ENCODE measurements around the gene CRYBA2.

The CRYBA2 gene

GRCh38 chr2:218993345-218994315 is at the start of gene CRYBA2:
Gene CRYBA2, minus strand, starts transcription at chr2:218993422. Its CDS starts 246 bp downstream, at chr2:218993176.
- no peak for TF ChIP-seq CTCF (IDR thresholded peaks at IDR 0.05; ENCODE audit: borderline replicate concordance, insufficient read depth, low read depth, low read length)
- no peak within 1 kb of the TSS for H3K4me3 ChIP-seq (ENCODE audit: low read depth, low read length)

GRCh38 chr2:219042750-219043149 is 49.5 kb upstream of the CRYBA2 start:
- H3K4me3 ChIP-seq (ENCODE audit: low read depth, low read length), result no peak overlapping the region
- no peak for TF ChIP-seq CTCF (IDR thresholded peaks at IDR 0.05; ENCODE audit: borderline replicate concordance, insufficient read depth, low read depth, low read length)

GRCh38 chr2:219042157-219042556 is 48.9 kb upstream of the CRYBA2 start:
- H3K4me3 ChIP-seq (ENCODE audit: low read depth, low read length), result no peak overlapping the region
- no peak for TF ChIP-seq CTCF (IDR thresholded peaks at IDR 0.05; ENCODE audit: borderline replicate concordance, insufficient read depth, low read depth, low read length)

- no peak within 1 kb of the TSS for H3K4me3 ChIP-seq (ENCODE audit: low read depth, low read length)
- TF ChIP-seq CTCF (IDR thresholded peaks at IDR 0.05; ENCODE audit: borderline replicate concordance, insufficient read depth, low read depth, low read length), result no peak
These were observed 48.0 kb upstream of the CRYBA2 start, which contains the start of gene CFAP65 for GRCh38 chr2:219041252-219041651. Gene CFAP65, minus strand, starts transcription at chr2:219041516. Its CDS starts 2,468 bp downstream, at chr2:219039048.

- no peak for TF ChIP-seq CTCF (IDR thresholded peaks at IDR 0.05; ENCODE audit: borderline replicate concordance, insufficient read depth, low read depth, low read length)
- no peak overlapping the region for H3K4me3 ChIP-seq (ENCODE audit: low read depth, low read length)
These were observed 45.4 kb upstream of the CRYBA2 start for GRCh38 chr2:219038600-219038999.

GRCh38 chr2:219037783-219038499 is 44.7 kb upstream of the CRYBA2 start:
- TF ChIP-seq CTCF (IDR thresholded peaks at IDR 0.05; ENCODE audit: borderline replicate concordance, insufficient read depth, low read depth, low read length), result no peak
- no peak overlapping the region for H3K4me3 ChIP-seq (ENCODE audit: low read depth, low read length)

Data from GM12875 (cell line).